Endothelial cell of umbilical vein (primary cell): ENCODE data around the gene NEMP1. TPM values are rescaled to one million over a fixed set of nuclear protein-coding genes. Genes with fewer than 3 reads are reported as not detected.

Experiments
- BruUV-seq: library from RNA; stranded (reverse); fragments of 400-500 nt; replicated peaks from 2 replicates; lab custom pipeline; 2021; lab: Mats Ljungman, UMichigan
- CTCF ChIA-PET: fragments of 300-600, 350-600 bp; sonication (Branson Sonifier 250); formaldehyde crosslinking; loops from one replicate; lab custom pipeline; 2021; ENCODE audit warnings: antibody characterized with exemption, inconsistent platforms; lab: Charles Lee
- POLR2A ChIA-PET: fragments of 300-600, 350-600 bp; sonication (Branson Sonifier 250); formaldehyde crosslinking; loops from one replicate; lab custom pipeline; 2021; ENCODE audit warnings: antibody characterized with exemption, inconsistent platforms; lab: Charles Lee
- DNase-seq: peaks from one replicate; pipeline ENCODE4 v3.0.0-alpha.2; 2011; ENCODE audit warnings: low read depth, low spot score
- FAIRE-seq: peaks from 2 replicates; lab custom pipeline; 2011; peaks lifted over from hg19 to GRCh38; lab: Jason Lieb, UNC
- H2AFZ ChIP-seq: 2 replicates; pipeline ENCODE4 v1.6.0; 2012; ENCODE audit warnings: low read depth, low read length, control low read depth, inconsistent platforms
- H3K27ac ChIP-seq: 2 replicates; pipeline ENCODE4 v1.5.1; 2011; ENCODE audit warnings: low read depth, mild to moderate bottlenecking, control low read depth, low read length, moderate library complexity; ENCODE audit not compliant: insufficient read depth
- H3K27me3 ChIP-seq, 2 experiments: 2 replicates each; pipeline versions ENCODE4 v1.6.0 to v1.6.1; 2011; ENCODE audit warnings: low read length in 2 of 2, mixed read lengths in 1 of 2; ENCODE audit not compliant: control insufficient read depth in 2 of 2, insufficient read depth in 2 of 2
- H3K36me3 ChIP-seq, 2 experiments: 2 replicates in 1 of 2; 3 replicates in 1 of 2; pipeline ENCODE4 v1.5.1; 2011; ENCODE audit warnings: low read length in 2 of 2, mild to moderate bottlenecking in 1 of 2, moderate library complexity in 1 of 2; ENCODE audit not compliant: control insufficient read depth in 2 of 2, insufficient read depth in 2 of 2; ENCODE audit errors: extremely low read depth in 1 of 2
- H3K4me1 ChIP-seq: 3 replicates; pipeline ENCODE4 v1.5.1; 2011; ENCODE audit warnings: mild to moderate bottlenecking, low read length; ENCODE audit not compliant: control insufficient read depth, insufficient read depth; ENCODE audit errors: extremely low read depth
- H3K4me2 ChIP-seq: 2 replicates; pipeline ENCODE4 v1.6.1; 2011; ENCODE audit warnings: low read length, control low read depth, mixed read lengths; ENCODE audit not compliant: insufficient read depth
- H3K4me3 ChIP-seq, 3 experiments: fragments of 200-600 bp in 1 of 3; sonication (generic), shearing (Covaris generic) in 1 of 3; replicated peaks in 1 of 3; 2 replicates each; pipeline ENCODE4 v1.5.1; 2011 to 2016; ENCODE audit warnings: control low read depth in 3 of 3, low read length in 3 of 3, mild to moderate bottlenecking in 2 of 3, inconsistent platforms in 1 of 3, low read depth in 1 of 3, moderate library complexity in 1 of 3; ENCODE audit not compliant: insufficient read depth in 1 of 3
- H3K79me2 ChIP-seq: 2 replicates; pipeline ENCODE4 v1.6.0; 2012; ENCODE audit warnings: low read length, inconsistent platforms; ENCODE audit not compliant: control insufficient read depth, insufficient read depth
- H3K9ac ChIP-seq: replicated peaks from 2 replicates; pipeline ENCODE3; 2011; ENCODE audit warnings: low read length, control low read depth; ENCODE audit not compliant: insufficient read depth; ENCODE audit errors: extremely low read depth
- H3K9me1 ChIP-seq: replicated peaks from 3 replicates; pipeline ENCODE4 v1.6.0; 2011; ENCODE audit warnings: mild to moderate bottlenecking, low read length; ENCODE audit not compliant: control insufficient read depth, insufficient read depth; ENCODE audit errors: extremely low read depth
- H3K9me3 ChIP-seq: replicated peaks from 2 replicates; pipeline ENCODE4 v1.5.1; 2012; ENCODE audit warnings: low read length, inconsistent platforms; ENCODE audit not compliant: control insufficient read depth, insufficient read depth
- H4K20me1 ChIP-seq: replicated peaks from 2 replicates; pipeline ENCODE3; 2011; ENCODE audit warnings: mild to moderate bottlenecking, low read length; ENCODE audit not compliant: control insufficient read depth, insufficient read depth; ENCODE audit errors: extremely low read depth
- EZH2 ChIP-seq: IDR thresholded peaks from 2 replicates; pipeline ENCODE4 v1.6.1; 2012; ENCODE audit warnings: borderline replicate concordance, low read depth, mild to moderate bottlenecking, moderate library complexity, low read length, inconsistent platforms; ENCODE audit not compliant: severe bottlenecking
- FOS ChIP-seq: IDR thresholded peaks from 2 replicates; pipeline ENCODE4 v1.6.1; 2011; ENCODE audit warnings: mild to moderate bottlenecking, low read length, moderate library complexity, borderline replicate concordance; ENCODE audit not compliant: insufficient read depth
- GATA2 ChIP-seq: IDR thresholded peaks from 2 replicates; pipeline ENCODE4 v1.7.0; 2011; ENCODE audit warnings: low read depth, mild to moderate bottlenecking, moderate library complexity, mixed read lengths, low read length; ENCODE audit not compliant: insufficient read length, insufficient read depth
- JUN ChIP-seq: IDR thresholded peaks from 2 replicates; pipeline ENCODE4 v1.6.1; 2011; ENCODE audit warnings: borderline replicate concordance, low read depth; ENCODE audit not compliant: insufficient read length, insufficient read depth
- MYC ChIP-seq: IDR thresholded peaks from one replicate; pipeline ENCODE4 v1.6.1; 2011; ENCODE audit warnings: mild to moderate bottlenecking, low read depth, low read length
- POLR2A ChIP-seq: IDR thresholded peaks from 2 replicates; pipeline ENCODE4 v1.6.1; 2012; ENCODE audit warnings: low read depth, mild to moderate bottlenecking, control low read depth, low read length
- POLR2AphosphoS5 ChIP-seq: IDR thresholded peaks from 2 replicates; pipeline ENCODE4 v1.6.1; 2012; ENCODE audit warnings: low read depth, mild to moderate bottlenecking, control low read depth, low read length, moderate library complexity; ENCODE audit not compliant: insufficient read depth
- dilution Hi-C: fragments of 300-500 bp; cut with MboI; formaldehyde crosslinking; loops from one replicate; pipeline ENCODE4 v1.15.0; 2019; ENCODE audit warnings: low sequenced_read_pairs; ENCODE audit not compliant: extremely low pct_ligation_motif_present
- intact Hi-C: fragments of 100-400 bp; cut with micrococcal nuclease; formaldehyde crosslinking; loops from one replicate; pipeline ENCODE4 v1.10.0; 2022
- polyA plus RNA-seq, 4 experiments: library from polyadenylated mRNA; depleted of rRNA in 3 of 4; stranded (reverse) in 3 of 4; unstranded in 1 of 4; fragments of >200 nt; gene quantifications; 2 replicates each; pipeline versions ENCODE4 v1.2.1 to v1.2.3, GENCODE V29; 2011 to 2012; ENCODE audit warnings: missing spikeins in 1 of 4
- total RNA-seq: library from RNA; stranded (reverse); gene quantifications from 2 replicates; pipeline ENCODE4 v1.2.3, GENCODE V29; 2021
- TF ChIP-seq, protein P1 (sequence below), 2 donors: IDR thresholded peaks; 1 replicate in 1 of 2; 2 replicates in 1 of 2; pipeline ENCODE4 v1.5.1; 2011; ENCODE audit warnings: low read length in 2 of 2, mild to moderate bottlenecking in 2 of 2, moderate library complexity in 2 of 2, control low read depth in 1 of 2, inconsistent platforms in 1 of 2, low read depth in 1 of 2; ENCODE audit not compliant: insufficient read depth in 1 of 2; ENCODE audit errors: extremely low read depth in 1 of 2
- TF ChIP-seq, protein P2 (sequence below): IDR thresholded peaks from 2 replicates; pipeline ENCODE4 v1.6.1; 2011; ENCODE audit not compliant: insufficient read depth, insufficient read length

NEMP1 gene
- total and polyA plus RNA-seq, 2 donors (not counting 3 experiments of a cell fraction or from before 2014, with no cell fraction given) = 10.8 to 21.5 TPM

DNA sequence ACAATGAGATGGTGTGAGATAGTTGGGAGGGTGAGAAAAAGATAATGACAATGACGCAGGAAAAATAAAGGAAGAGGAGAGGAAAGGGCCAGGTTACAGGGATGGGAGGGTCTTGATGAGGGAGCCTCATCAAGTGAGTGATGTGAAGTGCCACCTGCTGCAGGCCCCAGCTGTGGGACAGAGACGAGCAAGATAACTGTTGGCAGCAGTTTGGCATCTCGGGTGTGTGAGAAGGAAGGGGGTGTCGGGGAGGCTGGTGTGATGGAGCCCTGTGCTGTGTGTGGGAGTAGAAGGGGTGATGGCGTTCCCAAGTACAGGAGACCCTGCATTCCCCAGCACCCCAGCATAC, 50.8 kb downstream of the NEMP1 start:
- no peaks in the 10 kb centered on the region for H3K79me2 ChIP-seq
- CTCF ChIA-PET = interaction anchor here (1.0 to 2.0 kb wide), 4 partner anchors 9 to 96 kb away, joined by 3 to 5 read pairs (median 4); partner anchors contain the start of gene TAC3
- H3K36me3 ChIP-seq = no peaks in the 10 kb centered on the region
- intact Hi-C loops = no loop called here
- H3K4me3 ChIP-seq = no peak overlapping the region
- H3K27ac ChIP-seq = no peak overlapping the region
- dilution Hi-C loops = no loop called here
- H3K9me3 ChIP-seq = no peaks in the 10 kb centered on the region
- H3K9me1 ChIP-seq = no peaks in the 10 kb centered on the region
- TF ChIP-seq EZH2 = no peak
- no peak for TF ChIP-seq MYC
- TF ChIP-seq, protein P1, sequence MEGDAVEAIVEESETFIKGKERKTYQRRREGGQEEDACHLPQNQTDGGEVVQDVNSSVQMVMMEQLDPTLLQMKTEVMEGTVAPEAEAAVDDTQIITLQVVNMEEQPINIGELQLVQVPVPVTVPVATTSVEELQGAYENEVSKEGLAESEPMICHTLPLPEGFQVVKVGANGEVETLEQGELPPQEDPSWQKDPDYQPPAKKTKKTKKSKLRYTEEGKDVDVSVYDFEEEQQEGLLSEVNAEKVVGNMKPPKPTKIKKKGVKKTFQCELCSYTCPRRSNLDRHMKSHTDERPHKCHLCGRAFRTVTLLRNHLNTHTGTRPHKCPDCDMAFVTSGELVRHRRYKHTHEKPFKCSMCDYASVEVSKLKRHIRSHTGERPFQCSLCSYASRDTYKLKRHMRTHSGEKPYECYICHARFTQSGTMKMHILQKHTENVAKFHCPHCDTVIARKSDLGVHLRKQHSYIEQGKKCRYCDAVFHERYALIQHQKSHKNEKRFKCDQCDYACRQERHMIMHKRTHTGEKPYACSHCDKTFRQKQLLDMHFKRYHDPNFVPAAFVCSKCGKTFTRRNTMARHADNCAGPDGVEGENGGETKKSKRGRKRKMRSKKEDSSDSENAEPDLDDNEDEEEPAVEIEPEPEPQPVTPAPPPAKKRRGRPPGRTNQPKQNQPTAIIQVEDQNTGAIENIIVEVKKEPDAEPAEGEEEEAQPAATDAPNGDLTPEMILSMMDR (IDR thresholded peaks at IDR 0.05; ENCODE audit: extremely low read depth in 1 of 2, insufficient read depth in 1 of 2, low read depth in 1 of 2, low read length in 2 of 2) = no peak
- TF ChIP-seq FOS = no peak
- TF ChIP-seq, protein P2, sequence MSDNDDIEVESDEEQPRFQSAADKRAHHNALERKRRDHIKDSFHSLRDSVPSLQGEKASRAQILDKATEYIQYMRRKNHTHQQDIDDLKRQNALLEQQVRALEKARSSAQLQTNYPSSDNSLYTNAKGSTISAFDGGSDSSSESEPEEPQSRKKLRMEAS = no peak
- TF ChIP-seq JUN = no peak
- TF ChIP-seq POLR2A = no peak
- no peak for TF ChIP-seq POLR2AphosphoS5
- TF ChIP-seq GATA2 = no peak
- no peaks in the 10 kb centered on the region for H4K20me1 ChIP-seq
- no peak overlapping the region for H3K4me2 ChIP-seq
- no peaks in the 10 kb centered on the region for H3K4me1 ChIP-seq
- H2AFZ ChIP-seq = no peak overlapping the region
- BruUV-seq = no TSS peak
- POLR2A ChIA-PET = no interaction called here
- DNase-seq = no peak
- peaks cover 14 to 17% of the 10 kb centered on the region in 2 experiments for H3K27me3 ChIP-seq
- no peak overlapping the region for H3K9ac ChIP-seq
- no peak for FAIRE-seq
